PC-3 (cell line): Measurements from ENCODE around the gene FRAT1. TPM values are rescaled to one million over a fixed set of nuclear protein-coding genes. Genes with fewer than 3 reads are reported as not detected.
A peak's percentile ranks its signal among the peaks of the same experiment; 100 is the strongest.

Experiments used
- ATAC-seq: fragments of 200-7000 bp; cut with Tn5 transposase; 2 replicates; pipeline ENCODE4 v1.9.1; 2020; ENCODE audit warnings: mild to moderate bottlenecking, moderate library complexity
- BruUV-seq: library from RNA; stranded (reverse); fragments of 400-500 nt; replicated peaks from 2 replicates; lab custom pipeline; 2021; lab: Mats Ljungman, UMichigan
- CTCF ChIA-PET: fragments of 300-600 bp; sonication (Branson Sonifier 250); formaldehyde crosslinking; loops from one replicate; lab custom pipeline; 2022; ENCODE audit warnings: antibody characterized with exemption; lab: Charles Lee
- POLR2A ChIA-PET: fragments of 300-600 bp; sonication (Branson Sonifier 250); formaldehyde crosslinking; loops from one replicate; lab custom pipeline; 2022; ENCODE audit warnings: antibody characterized with exemption; ENCODE audit not compliant: unreplicated experiment; lab: Charles Lee
- DNase-seq: peaks from one replicate; pipeline ENCODE4 v3.0.0-alpha.2; 2015
- H2AFZ ChIP-seq: fragments of 300-600 bp; sonication (generic); 2 replicates; pipeline ENCODE4 v1.6.0; 2016; ENCODE audit warnings: antibody characterized with exemption, low read length
- H3F3A ChIP-seq: fragments of 300-600 bp; sonication (generic); one replicate; pipeline ENCODE4 v1.6.0; 2017; ENCODE audit warnings: antibody characterized with exemption, low read length, control low read depth, mild to moderate bottlenecking; ENCODE audit not compliant: unreplicated experiment
- H3K27ac ChIP-seq: fragments of 300-600 bp; sonication (generic); 2 replicates; pipeline ENCODE4 v1.5.1; 2016; ENCODE audit warnings: mild to moderate bottlenecking, low read length
- H3K27me3 ChIP-seq: fragments of 300-600 bp; sonication (generic); 2 replicates; pipeline ENCODE4 v1.6.1; 2016; ENCODE audit warnings: low read length, mixed read lengths
- H3K36me3 ChIP-seq: fragments of 300-600 bp; sonication (generic); 2 replicates; pipeline ENCODE4 v1.6.1; 2016; ENCODE audit warnings: low read depth, mixed run types, low read length, mixed read lengths
- H3K4me1 ChIP-seq: fragments of 300-600 bp; sonication (generic); 2 replicates; pipeline ENCODE4 v1.5.1; 2016; ENCODE audit warnings: low read length; ENCODE audit not compliant: insufficient read depth
- H3K4me2 ChIP-seq: fragments of 300-600 bp; sonication (generic); 2 replicates; pipeline ENCODE4 v1.6.0; 2016; ENCODE audit warnings: low read length
- H3K4me3 ChIP-seq: fragments of 300-600 bp; sonication (generic); 2 replicates; pipeline ENCODE4 v1.5.1; 2016; ENCODE audit warnings: mild to moderate bottlenecking, low read length, mixed read lengths
- H3K79me2 ChIP-seq: fragments of 300-600 bp; sonication (generic); 2 replicates; pipeline ENCODE4 v1.6.1; 2017; ENCODE audit warnings: low read length, mixed read lengths
- H3K9ac ChIP-seq: fragments of 300-600 bp; sonication (generic); 2 replicates; pipeline ENCODE4 v1.6.0; 2016; ENCODE audit warnings: mild to moderate bottlenecking, low read length
- H3K9me2 ChIP-seq: fragments of 300-600 bp; sonication (generic); replicated peaks from 2 replicates; pipeline ENCODE4 v1.6.1; 2016; ENCODE audit warnings: mixed run types, low read length, mixed read lengths
- H3K9me3 ChIP-seq: fragments of 300-600 bp; sonication (generic); 2 replicates; pipeline ENCODE4 v1.6.1; 2016; ENCODE audit warnings: low read length, mixed read lengths
- H4K20me1 ChIP-seq: fragments of 300-600 bp; sonication (generic); 2 replicates; pipeline ENCODE4 v1.6.1; 2016; ENCODE audit warnings: low read length, mixed read lengths
- EZH2 ChIP-seq: fragments of 300-600 bp; sonication (generic); IDR thresholded peaks from one replicate; pipeline ENCODE4 v1.6.1; 2017; ENCODE audit warnings: antibody characterized with exemption, mild to moderate bottlenecking, low read length; ENCODE audit not compliant: unreplicated experiment
- EZH2phosphoT487 ChIP-seq: fragments of 300-600 bp; sonication (generic); IDR thresholded peaks from 2 replicates; pipeline ENCODE4 v1.6.1; 2018; ENCODE audit warnings: mild to moderate bottlenecking, antibody characterized with exemption, low read length, borderline replicate concordance
- intact Hi-C: fragments of 100-400 bp; cut with micrococcal nuclease; formaldehyde crosslinking; loops from 2 replicates; pipeline ENCODE4 v1.9.0; 2023
- total RNA-seq: library from RNA; depleted of rRNA; stranded (reverse); fragments of >200 nt; gene quantifications from 2 replicates; pipeline ENCODE4 v1.2.3, GENCODE V29; 2014
- TF ChIP-seq, protein P1 (sequence below): fragments of 300-600 bp; sonication (generic); conservative IDR thresholded peaks from 2 replicates; pipeline ENCODE4 v1.5.1; 2017; ENCODE audit warnings: antibody characterized with exemption, low read depth, mild to moderate bottlenecking, low read length

The FRAT1 gene
- total RNA-seq, 1 experiment from 2014 or later: 4.1 TPM

- Histone ChIP-seq H3K27me3 (no peaks in the 10 kb centered on the region), H3K4me3 (no peak overlapping the region), H3K79me2 (peaks cover 15% of the 10 kb centered on the region), H3K9ac (no peak overlapping the region), H3K36me3 (no peaks in the 10 kb centered on the region), H3K4me1 (no peaks in the 10 kb centered on the region; the same call in 1 of the 2 replicates), H3K9me2 (no peaks in the 10 kb centered on the region), H4K20me1 (no peaks in the 10 kb centered on the region), H3F3A (peaks cover 5% of the 10 kb centered on the region), H3K27ac (no peak overlapping the region), H3K9me3 (no peaks in the 10 kb centered on the region), H3K4me2 (0 out of 2 replicates have a peak overlapping the region, but pooled peaks have one; percentile 29), H2AFZ (no peak overlapping the region)
- no peak for ATAC-seq
- TF ChIP-seq EZH2 (no peak), EZH2phosphoT487 (no peak)
- TF ChIP-seq, protein P1, sequence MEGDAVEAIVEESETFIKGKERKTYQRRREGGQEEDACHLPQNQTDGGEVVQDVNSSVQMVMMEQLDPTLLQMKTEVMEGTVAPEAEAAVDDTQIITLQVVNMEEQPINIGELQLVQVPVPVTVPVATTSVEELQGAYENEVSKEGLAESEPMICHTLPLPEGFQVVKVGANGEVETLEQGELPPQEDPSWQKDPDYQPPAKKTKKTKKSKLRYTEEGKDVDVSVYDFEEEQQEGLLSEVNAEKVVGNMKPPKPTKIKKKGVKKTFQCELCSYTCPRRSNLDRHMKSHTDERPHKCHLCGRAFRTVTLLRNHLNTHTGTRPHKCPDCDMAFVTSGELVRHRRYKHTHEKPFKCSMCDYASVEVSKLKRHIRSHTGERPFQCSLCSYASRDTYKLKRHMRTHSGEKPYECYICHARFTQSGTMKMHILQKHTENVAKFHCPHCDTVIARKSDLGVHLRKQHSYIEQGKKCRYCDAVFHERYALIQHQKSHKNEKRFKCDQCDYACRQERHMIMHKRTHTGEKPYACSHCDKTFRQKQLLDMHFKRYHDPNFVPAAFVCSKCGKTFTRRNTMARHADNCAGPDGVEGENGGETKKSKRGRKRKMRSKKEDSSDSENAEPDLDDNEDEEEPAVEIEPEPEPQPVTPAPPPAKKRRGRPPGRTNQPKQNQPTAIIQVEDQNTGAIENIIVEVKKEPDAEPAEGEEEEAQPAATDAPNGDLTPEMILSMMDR: no peak
- no peak for DNase-seq
- BruUV-seq: no TSS peak
- CTCF ChIA-PET: no interaction called here
- intact Hi-C loops: loop anchor here (1.0 kb wide), 2 partner anchors 40 to 107 kb away; no protein-coding TSS in a partner anchor
- POLR2A ChIA-PET: no interaction called here
Measured at GRCh38 chr10:97292862-97293198, 26.2 kb upstream of the FRAT1 start.

- CTCF ChIA-PET: no interaction called here
- Histone ChIP-seq H3K9me3 (no peaks in the 10 kb centered on the region), H3K79me2 (no peaks in the 10 kb centered on the region), H3K36me3 (no peaks in the 10 kb centered on the region), H3K4me3 (no peak overlapping the region), H3K27me3 (no peaks in the 10 kb centered on the region), H2AFZ (no peak overlapping the region), H3K4me1 (no peaks in the 10 kb centered on the region), H3K27ac (no peak overlapping the region), H4K20me1 (no peaks in the 10 kb centered on the region), H3F3A (no peaks in the 10 kb centered on the region), H3K4me2 (no peak overlapping the region), H3K9me2 (no peaks in the 10 kb centered on the region), H3K9ac (no peak overlapping the region)
- intact Hi-C loops: no loop called here
- TF ChIP-seq EZH2phosphoT487 (no peak), EZH2 (no peak)
- TF ChIP-seq, protein P1: no peak
- no peak for DNase-seq
- ATAC-seq: no peak
- POLR2A ChIA-PET: interaction anchor here (0.7 kb wide), 1 partner anchor 104 kb away, joined by 5 read pairs; no protein-coding TSS in a partner anchor
- BruUV-seq: no TSS peak
Measured at GRCh38 chr10:97297556-97298222, 21.4 kb upstream of the FRAT1 start.

DNA sequence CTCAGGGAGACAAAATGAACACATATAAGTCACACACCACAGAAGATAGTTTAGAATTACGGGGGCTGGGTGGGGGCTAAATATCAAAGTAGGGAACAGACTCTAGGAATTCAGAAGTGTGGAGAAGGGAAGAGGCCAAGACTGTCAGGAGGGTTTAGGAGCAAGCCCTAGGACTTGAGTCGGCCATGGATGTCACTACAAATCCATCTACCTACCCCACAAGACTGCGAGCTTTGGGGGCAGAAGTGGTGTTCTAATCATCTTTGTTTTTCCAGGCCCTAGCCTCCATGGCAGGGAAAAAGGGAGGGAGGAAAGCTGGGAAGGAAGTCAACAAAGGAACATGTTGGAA lies 20.9 kb upstream of the FRAT1 start:
- POLR2A ChIA-PET: no interaction called here
- Histone ChIP-seq H3K4me1 (no peaks in the 10 kb centered on the region), H3K9me2 (no peaks in the 10 kb centered on the region), H3K27me3 (no peaks in the 10 kb centered on the region), H3F3A (no peaks in the 10 kb centered on the region), H3K36me3 (no peaks in the 10 kb centered on the region), H2AFZ (no peak overlapping the region), H3K79me2 (no peaks in the 10 kb centered on the region), H4K20me1 (no peaks in the 10 kb centered on the region), H3K27ac (no peak overlapping the region), H3K9me3 (no peaks in the 10 kb centered on the region), H3K9ac (no peak overlapping the region), H3K4me3 (no peak overlapping the region), H3K4me2 (no peak overlapping the region)
- intact Hi-C loops: no loop called here
- BruUV-seq: no TSS peak
- no peak for DNase-seq
- ATAC-seq: no peak
- CTCF ChIA-PET: no interaction called here
- TF ChIP-seq EZH2 (no peak), EZH2phosphoT487 (no peak)
- TF ChIP-seq, protein P1: no peak
